Measurements from ENCODE around the gene IFNW1.
"Not testable (repeated sequence)": the region's sequence is repeated elsewhere in the genome, so short reads cannot be mapped to it uniquely, and the experiment has no call there.

Gene IFNW1

DNA sequence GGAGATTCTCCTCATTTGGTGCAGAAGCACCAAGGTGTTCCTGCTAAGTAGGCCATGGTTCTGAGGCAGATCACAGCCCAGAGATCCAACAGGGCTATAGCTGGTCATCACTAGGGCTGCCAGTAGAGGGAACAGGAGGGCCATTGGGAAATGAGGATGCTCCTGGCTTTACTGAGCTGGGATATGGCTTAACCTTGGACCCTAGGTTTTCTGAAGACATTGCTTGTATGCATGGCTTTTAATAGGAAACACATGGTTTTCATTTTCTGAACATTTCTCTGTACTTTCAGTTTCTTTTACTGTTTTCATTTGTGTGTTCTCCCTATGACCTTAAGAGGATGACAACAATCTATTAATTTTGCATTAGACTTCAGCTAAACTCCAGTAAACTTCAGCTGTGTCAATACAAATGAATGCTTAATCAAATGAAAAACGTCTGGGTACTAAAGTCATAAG, at the start of gene IFNW1:
Gene IFNW1, minus strand, starts transcription at position 406 of the 456 bp plus-strand sequence. Its CDS starts 262 bp downstream, at position 144.
- no peak for DNase-seq (ENCODE audit: extremely low read depth in 1 of 2, low read depth in 1 of 2)

DNA sequence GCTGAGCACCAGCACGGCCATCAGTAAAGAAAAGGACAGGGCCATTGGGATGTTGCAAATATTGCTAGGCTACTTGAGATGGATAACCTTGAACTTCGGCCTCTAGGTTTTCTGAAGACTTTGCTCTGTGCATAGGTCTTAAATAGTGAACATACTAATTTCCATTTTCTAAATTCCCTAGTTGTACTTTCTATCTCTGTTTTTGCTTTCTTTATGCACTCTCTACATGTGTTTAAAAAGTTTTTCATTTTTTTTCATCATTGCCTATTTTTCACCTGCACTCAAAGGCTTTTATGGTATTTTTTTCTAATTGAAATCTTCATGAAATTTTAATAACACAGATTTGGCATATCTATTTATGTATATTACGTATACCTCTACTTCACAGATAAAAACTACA, 45.9 kb upstream of the IFNW1 start, which contains the start of gene IFNA4:
Gene IFNA4, minus strand, starts transcription at position 101 of the 400 bp plus-strand sequence. Its CDS starts 56 bp downstream, at position 45.
- DNase-seq (ENCODE audit: extremely low read depth in 1 of 2, low read depth in 1 of 2), result not testable (repeated sequence)

DNA sequence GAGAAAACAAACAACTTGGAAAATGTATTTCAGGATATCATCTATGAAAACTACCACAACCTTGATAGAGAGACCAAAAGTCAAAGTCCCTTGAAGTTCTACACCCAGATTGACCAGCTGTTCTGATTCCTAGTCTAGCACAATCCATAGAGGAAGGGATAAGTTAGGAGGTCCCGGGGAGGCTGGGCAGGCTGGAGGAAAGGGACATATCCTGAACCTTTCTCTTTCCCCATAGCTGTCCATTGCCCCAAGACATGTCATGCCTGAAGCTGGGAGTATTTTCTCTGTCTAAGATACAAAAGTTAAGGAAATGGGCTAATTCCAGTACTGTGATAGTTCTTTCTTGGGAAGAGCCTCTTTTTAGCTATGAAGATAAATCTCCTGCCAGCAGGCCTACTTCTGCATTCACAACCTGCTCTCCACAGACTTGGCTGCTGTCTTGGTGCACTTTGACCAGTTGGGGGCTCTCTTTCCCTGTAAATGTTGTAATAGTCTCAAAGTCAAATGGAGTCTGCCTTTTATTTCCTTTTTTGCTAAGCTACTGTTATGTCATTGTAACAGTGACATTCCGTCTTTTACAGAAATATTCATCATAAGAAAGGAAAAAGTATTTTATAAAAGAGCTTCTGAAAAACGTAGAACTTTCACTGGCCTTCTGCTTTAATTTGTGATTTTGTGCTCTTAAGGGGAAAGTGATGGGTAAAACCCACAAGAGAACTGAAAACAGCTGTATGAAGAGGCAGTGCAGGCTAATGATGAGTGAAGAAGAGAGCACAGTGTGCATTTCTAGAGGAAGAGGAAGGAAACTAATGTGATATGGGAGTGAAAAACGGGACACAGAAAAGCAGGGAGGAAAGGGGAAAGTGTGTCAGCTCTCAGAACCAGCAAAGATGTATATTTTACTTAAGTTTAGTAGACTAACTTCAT, 41.4 kb upstream of the IFNW1 start:
- not testable (repeated sequence) for DNase-seq (ENCODE audit: extremely low read depth in 1 of 2, low read depth in 1 of 2)

DNA sequence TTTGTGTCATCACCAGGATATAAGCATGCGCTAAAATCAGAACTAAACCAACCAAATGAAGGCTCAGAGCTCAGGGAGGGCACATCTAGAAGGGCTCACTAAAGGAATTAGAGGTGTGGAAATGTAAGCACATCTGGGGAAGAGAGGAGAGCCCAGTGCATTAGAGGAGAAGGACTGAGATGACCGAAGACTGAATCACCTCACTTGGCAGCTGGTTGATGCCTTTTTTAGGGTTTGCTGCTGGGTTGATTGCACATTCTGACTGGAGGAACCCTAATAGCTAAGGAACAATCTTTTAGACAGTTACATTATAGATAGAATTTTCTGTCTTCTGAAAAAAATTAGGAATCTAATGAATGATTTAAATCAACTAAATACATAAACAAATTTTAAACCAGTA, 33.0 kb upstream of the IFNW1 start:
- DNase-seq (ENCODE audit: extremely low read depth in 1 of 2, low read depth in 1 of 2), result no peak

DNA sequence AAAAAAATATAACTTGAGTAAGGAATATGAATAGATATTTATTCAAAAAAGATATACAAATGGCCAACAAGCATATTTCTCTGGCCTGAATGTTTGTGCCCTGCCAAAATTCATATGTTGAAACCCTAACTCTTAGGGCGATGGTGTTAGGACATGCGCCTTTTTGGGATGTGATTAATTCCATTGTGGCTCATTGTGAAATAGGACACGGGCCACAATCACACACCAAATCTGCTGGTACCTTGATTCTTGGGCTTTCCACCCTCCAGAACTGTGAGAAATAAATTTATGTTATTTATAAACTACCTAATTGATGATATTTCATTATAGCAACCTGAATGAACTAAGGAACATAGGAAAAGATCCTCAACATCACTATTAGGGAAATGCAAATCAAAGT, 30.5 kb upstream of the IFNW1 start:
- DNase-seq (ENCODE audit: extremely low read depth in 1 of 2, low read depth in 1 of 2), result no peak

DNA sequence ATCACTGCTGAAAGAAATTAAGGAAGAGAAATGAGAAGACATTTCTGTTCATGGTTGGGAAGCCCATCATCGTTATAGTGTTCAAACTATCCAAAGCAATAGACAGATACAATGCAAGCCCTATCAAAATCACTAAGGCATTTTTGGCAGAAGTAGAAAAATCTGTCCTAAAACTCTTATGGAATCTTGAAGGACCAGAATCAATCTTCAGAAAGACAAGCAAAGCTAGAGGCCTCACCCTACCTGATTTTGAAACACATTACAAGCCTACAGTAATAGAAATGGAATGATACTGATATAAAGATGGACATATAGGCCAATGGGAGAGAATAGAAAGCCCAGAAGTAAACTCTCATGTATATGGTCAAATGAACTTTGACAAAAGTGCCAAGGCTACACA, 29.7 kb upstream of the IFNW1 start:
- DNase-seq (ENCODE audit: extremely low read depth in 1 of 2, low read depth in 1 of 2), result no peak

DNA sequence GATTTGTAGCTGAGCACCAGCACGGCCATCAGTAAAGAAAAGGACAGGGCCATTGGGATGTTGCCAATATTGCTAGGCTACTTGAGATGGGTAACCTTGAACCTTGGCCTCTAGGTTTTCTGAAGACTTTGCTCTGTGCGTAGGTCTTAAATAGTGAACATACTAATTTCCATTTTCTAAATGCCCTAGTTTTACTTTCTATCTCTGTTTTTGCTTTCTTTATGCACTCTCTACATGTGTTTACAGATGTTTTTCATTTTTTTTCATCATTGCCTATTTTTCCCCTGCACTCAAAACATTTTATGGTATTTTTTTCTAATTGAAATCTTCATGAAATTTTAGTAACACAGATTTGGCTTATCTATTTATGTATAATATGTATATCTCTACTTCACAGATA, 24.9 kb upstream of the IFNW1 start, which contains the start of gene IFNA21:
Gene IFNA21, minus strand, starts transcription at position 101 of the 400 bp plus-strand sequence. Its CDS starts 48 bp downstream, at position 53.
- DNase-seq (ENCODE audit: extremely low read depth in 1 of 2, low read depth in 1 of 2), result not testable (repeated sequence)

DNA sequence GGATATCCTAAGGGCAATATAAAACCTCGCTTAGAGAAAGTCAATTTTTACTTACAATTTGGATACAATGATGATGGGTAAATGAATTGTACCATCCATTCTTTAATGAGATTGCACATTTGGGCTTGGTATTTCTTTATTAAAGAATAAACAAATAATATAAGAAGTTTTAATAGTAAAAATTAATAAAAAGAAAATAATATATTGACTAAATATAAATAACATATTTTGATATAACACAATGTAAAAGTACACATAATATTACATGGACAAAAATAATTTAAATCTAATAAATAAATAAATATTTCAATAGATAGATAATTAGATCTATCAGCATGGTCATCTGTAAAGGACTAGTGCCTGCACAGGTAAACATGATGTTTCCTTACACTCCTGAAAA, 23.9 kb upstream of the IFNW1 start:
- no peak for DNase-seq (ENCODE audit: extremely low read depth in 1 of 2, low read depth in 1 of 2)

DNA sequence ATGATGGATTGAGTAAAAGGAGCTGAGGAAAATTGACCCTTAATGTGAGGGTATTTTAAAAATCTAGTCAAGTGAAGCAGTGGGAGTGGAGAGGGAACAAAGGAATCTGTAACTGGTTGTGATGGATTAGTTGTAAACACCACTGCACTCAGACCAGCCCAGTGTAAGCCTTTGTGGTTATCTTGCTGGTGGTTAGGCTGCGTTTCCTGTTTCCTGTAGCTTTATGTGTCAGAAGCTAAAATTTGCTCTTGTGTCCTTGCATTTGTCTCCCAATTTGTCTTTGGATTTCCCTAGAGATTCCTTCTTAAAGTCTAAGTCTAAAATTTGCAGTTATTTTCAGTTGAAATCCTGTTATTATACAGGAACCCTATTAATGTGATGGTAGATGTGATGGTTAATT, 18.5 kb upstream of the IFNW1 start:
- DNase-seq (ENCODE audit: extremely low read depth in 1 of 2, low read depth in 1 of 2), result peak in 1 of 2 donors; percentile 8

DNA sequence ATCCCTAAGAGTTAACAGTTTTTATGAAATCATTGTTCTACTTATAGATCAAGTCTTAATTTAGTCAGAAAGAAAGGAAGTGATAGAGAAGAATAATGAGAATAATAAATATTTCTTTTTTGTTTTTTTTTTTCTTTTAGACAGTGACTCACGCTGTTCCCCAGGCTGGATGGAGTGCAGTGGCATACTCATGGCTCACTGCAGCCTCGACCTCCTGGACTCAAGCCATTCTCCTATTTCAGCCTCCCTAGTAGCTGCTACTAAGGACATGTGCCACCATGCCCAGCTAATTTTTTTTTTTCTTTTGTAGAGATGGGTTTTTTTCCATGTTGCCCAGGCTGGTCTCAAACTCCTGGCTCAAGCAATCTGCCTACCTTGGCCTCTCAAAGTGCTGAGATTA, 13.9 kb upstream of the IFNW1 start:
- no peak for DNase-seq (ENCODE audit: extremely low read depth in 1 of 2, low read depth in 1 of 2)

DNA sequence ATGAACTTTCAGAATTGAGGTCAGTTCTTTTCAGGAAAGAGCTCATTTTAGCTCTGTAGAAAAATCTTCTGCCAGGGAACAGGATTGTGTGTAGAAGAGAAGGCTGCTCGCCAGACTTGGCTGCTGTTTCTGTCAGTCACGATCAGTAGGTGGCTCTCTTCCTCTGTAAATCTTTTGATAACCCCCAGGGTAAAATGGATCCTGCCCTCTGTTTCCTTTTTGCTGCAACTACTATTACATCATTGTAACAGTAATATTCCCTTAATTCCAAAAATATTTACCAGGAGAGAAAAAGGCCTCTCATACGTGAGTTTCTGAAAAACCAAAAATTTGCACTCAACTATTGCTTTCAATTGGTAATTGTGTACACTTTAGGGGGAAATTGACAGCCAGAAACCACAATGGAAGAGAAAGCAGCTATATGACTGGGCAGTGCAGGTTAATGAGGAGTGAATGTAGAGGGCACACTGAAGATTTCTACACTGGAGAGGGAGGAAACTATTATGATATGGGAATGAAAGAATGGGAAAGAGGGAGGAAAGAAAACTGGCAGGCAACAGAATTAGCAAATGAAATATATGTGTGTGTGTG, 12.5 kb upstream of the IFNW1 start:
- no peak for DNase-seq (ENCODE audit: extremely low read depth in 1 of 2, low read depth in 1 of 2)

DNA sequence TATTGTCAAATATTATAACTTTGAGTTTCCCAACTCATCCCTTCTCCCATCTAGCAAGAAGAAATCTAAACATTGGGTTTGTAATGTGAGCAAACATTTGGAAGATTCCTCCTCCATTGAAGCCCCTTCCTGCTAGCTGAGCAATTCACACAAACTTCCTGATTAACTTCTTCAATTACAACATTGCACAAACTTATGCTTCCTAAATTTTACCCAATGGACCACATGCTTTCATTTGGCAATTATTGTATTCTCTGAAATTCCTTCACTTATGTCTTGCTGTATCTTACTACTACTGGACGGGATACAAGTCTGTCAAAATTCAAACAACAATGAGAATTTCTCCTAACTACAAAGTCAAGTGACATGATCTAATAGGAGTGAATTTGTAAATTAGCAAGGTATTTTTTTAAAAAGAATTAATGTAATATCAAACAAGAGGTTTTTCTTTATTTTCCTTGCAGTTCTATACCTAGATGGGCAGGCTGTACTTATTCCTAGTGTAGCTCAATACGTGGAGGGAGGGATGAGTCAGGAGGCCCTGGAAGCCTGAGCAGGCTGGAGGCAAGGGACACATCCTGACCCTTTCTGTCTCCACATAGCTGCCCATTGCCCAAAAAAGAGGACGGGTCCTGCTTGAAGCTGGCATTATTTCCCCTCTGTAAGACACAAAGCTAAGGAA, 11.8 kb upstream of the IFNW1 start:
- DNase-seq (ENCODE audit: extremely low read depth in 1 of 2, low read depth in 1 of 2), result no peak

DNA sequence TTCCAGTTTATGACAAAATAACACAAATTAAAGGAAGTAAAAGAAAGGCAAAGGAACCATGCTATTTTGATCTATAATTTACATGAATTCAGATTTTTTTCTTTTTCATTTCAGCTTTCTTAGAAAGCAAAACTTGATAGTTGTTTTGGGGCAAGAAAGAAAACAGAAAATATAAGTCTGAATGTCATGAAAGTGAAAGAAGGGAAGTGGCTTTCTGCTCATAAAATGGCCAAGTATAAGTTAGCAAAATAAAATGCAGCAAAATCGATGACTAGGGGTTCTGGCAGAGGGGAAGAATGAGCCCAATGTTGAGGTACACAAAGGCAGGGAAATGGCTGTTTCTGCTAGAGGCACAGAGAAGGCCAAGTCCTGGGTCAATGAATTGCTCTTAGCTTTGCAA, 3.0 kb upstream of the IFNW1 start:
- DNase-seq (ENCODE audit: extremely low read depth in 1 of 2, low read depth in 1 of 2), result no peak

DNA sequence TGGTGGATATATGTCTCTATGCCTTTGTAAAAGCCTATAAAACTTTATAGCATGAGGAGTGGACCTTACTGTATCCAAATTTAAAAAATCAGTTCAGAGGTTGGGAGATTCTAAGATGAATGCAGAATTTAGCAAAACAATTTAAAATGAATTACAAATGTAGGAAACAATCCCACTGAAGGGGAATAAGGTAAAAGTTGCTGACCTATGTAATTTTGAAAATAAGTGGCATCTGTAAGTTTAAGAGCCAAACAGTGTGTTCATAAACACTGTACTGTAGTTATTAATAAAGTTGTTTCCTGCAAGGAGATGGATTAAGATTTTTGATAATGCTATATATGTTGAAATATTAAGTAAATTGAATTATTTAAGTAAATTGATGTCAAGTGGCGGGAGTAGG, 4.6 kb downstream of the IFNW1 start:
- DNase-seq (ENCODE audit: extremely low read depth in 1 of 2, low read depth in 1 of 2), result no peak

DNA sequence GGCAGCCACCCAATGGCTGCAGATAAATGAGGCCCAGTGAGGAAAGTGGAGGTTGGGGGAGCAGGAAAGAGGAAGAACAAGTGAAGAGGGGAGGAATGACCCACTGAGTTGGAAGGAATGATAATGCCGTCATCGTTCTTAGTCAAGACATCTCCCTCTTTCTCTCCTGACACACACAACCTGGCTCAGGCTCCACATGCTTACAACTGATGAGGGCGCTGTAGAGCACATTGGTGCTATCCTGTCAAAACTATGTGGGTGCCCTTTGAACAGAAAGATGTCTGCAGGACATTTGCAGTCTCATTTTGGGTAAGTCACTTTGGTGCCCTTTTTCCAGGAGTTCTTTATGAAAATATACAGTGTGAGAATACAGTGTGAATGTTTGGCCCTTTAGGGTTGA, 5.9 kb downstream of the IFNW1 start:
- no peak for DNase-seq (ENCODE audit: extremely low read depth in 1 of 2, low read depth in 1 of 2)

DNA sequence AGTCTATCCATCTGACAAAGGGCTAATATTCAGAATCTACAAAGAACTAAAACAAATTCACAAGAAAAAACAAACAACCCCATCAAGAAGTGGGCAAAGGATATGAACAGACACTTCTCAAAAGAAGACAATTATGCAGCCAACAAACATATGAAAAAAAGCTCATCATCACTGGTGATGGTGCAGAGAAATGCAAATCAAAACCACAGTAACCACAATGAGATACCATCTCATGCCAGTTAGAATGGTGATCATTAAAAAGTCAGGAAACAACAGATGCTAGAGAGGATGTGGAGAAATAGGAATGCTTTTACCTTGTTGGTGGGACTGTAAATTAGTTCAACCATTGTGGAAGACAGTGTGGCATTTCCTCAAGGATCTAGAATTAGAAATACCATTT, 13.4 kb downstream of the IFNW1 start:
- not testable (repeated sequence) for DNase-seq (ENCODE audit: extremely low read depth in 1 of 2, low read depth in 1 of 2)

DNA sequence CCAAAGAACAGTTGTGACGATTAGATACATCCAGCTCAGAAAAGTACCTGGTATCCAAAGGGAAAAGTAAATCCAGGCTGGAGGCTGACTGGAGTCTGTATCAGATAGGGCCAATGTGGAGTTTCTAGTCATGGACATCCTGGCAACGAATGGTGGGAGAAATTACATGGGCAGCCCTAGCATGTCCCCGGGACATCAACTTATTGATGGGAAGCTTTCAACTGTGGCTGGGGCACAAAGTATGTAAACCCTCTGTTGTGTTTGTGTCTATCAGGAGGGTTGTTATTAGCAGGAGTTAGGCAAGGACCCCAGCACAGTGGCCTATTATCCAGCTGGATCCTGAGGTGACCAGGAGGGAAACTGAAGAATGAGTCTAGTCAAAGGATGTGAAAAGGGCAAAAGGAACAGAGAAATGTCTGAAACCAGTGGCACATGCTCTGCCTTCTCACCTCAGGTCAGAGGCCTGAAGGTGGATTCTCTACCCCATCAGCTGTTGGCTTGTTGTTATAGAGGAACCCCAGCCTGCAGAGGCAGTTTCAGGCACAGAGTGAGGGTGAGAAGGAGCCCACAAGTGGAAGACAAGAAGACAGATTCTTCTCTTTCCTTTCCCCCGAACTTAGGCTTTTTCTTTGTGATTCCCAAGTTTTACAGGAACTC, 19.9 kb downstream of the IFNW1 start:
- no peak for DNase-seq (ENCODE audit: extremely low read depth in 1 of 2, low read depth in 1 of 2)

DNA sequence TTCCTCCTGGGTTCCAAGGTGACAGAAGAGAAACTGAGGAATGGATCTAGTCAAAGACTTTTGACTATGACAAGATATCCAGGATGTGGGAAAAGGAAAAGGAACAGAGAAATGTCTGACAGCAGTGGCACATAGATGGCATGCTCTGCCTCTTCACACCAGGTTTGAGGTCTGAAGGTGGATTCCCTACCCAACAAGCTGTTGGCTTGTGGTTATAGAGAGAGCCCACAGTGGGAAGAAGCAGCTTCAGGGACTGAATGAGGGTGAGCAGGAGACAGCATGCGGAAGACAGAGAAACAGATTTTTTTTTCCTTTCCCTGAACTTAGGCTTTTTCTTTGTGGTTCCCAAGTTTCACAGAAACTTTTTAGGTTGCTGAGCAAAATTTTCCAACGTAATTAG, 20.6 kb downstream of the IFNW1 start:
- DNase-seq (ENCODE audit: extremely low read depth in 1 of 2, low read depth in 1 of 2), result no peak

DNA sequence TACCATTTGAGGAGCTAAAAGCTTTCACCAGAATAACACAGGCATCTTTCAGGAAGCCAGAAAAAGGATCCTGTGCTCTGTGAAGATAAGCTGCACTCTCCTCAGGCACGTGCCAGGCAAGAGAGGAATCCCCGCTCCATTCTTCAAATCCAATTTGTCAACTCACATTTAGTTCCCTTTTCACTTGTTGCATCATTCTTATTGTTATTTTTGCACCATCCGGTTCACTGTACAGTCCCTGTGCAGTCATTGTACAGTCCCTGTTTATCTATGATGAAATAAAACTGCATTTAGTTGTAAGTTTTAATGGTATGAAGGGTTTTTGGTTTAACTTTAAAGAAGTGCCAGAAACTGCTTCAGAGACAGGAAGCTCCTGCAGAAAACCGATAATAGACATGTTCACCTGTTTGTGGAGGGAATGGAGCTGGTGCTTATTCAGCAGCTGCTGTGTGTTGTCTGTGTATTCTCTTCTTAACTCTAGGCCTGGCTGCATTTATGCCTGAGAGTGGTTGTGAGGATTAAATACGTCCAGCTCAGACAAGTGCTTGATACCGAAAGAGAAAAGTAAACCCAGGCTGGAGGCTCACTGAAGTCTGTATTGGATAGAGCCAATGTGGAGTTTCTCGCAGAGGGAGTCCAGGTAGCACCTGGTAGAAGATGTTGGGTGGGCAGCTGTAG, 22.4 kb downstream of the IFNW1 start:
- DNase-seq (ENCODE audit: extremely low read depth in 1 of 2, low read depth in 1 of 2), result no peak

DNA sequence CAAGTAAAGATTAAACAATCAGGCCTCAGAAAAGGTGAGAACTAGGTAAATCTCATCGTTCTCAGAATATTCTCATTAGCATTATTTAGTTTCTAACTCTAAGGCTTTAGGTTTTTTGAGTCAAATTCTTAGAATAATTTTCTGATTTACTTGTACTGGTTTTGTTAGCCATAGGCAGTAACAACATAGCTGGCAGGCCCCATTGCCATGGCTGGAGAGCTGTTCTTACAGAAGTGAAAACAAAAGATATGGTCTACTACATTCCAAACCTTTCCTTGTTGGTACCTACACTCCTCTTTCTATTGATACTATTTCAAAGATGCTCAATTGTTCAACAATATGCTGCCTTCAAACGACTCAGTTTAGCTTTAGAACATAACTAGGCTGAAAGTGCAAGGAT, 27.3 kb downstream of the IFNW1 start:
- no peak for DNase-seq (ENCODE audit: extremely low read depth in 1 of 2, low read depth in 1 of 2)

Measured in stimulated activated CD8-positive, alpha-beta memory T cell treated with anti-CD3 and anti-CD28 coated beads, Interleukin-7, amount 100 ng/mL, for 48 hours (primary cell).